GM12878 (cell line): ENCODE measurements around the gene MYPN. TPM values are rescaled to one million over a fixed set of nuclear protein-coding genes. Genes with fewer than 3 reads are reported as not detected.

Experiments
- ATAC-seq: fragments of 200-7000 bp; cut with Tn5 transposase; 3 replicates; pipeline ENCODE4 v1.9.1; 2020; ENCODE audit warnings: mild to moderate bottlenecking, moderate library complexity
- BruUV-seq: library from RNA; stranded (reverse); fragments of 400-500 nt; replicated peaks from 2 replicates; lab custom pipeline; 2021; lab: Mats Ljungman, UMichigan
- CTCF ChIA-PET: fragments of 300-600 bp; sonication (Branson Sonifier 250); formaldehyde crosslinking; extraction: SDS; loops from one replicate; lab custom pipeline; 2021; ENCODE audit warnings: inconsistent platforms; lab: Yijun Ruan, JAX
- POLR2A ChIA-PET: fragments of 350-600 bp; formaldehyde crosslinking; extraction: SDS; loops from one replicate; lab custom pipeline; 2021; ENCODE audit warnings: inconsistent platforms; lab: Charles Lee
- RAD21 ChIA-PET: fragments of 300-600 bp; sonication (Branson Sonifier 250); formaldehyde crosslinking; loops from one replicate; lab custom pipeline; 2023; ENCODE audit warnings: antibody characterized with exemption; ENCODE audit not compliant: unreplicated experiment; lab: Charles Lee
- SMC1A ChIA-PET: fragments of 300-600 bp; sonication (Branson Sonifier 250); formaldehyde crosslinking; loops from one replicate; lab custom pipeline; 2023; ENCODE audit not compliant: unreplicated experiment, uncharacterized antibody; lab: Charles Lee
- DNase-seq: peaks from one replicate; pipeline ENCODE4 v3.0.0-alpha.2; 2011; ENCODE audit warnings: low read depth, low spot score
- FAIRE-seq: peaks from 3 replicates; lab custom pipeline; 2011; peaks lifted over from hg19 to GRCh38; lab: Jason Lieb, UNC
- H2AFZ ChIP-seq: 2 replicates; pipeline ENCODE4 v1.6.0; 2011; ENCODE audit warnings: low read depth, low read length, control low read depth; ENCODE audit not compliant: control insufficient read depth
- H3K27ac ChIP-seq: 2 replicates; pipeline ENCODE4 v1.5.1; 2011; ENCODE audit warnings: control low read depth; ENCODE audit not compliant: control insufficient read depth, insufficient read depth
- H3K27me3 ChIP-seq, 2 experiments: replicated peaks in 1 of 2; 2 replicates each; pipeline versions ENCODE4 v1.6.0 to v1.6.1; 2011; ENCODE audit warnings: low read length in 1 of 2; ENCODE audit not compliant: control insufficient read depth in 2 of 2, insufficient read depth in 2 of 2
- H3K36me3 ChIP-seq, 2 experiments: 2 replicates each; pipeline ENCODE4 v1.5.1; 2011; ENCODE audit warnings: low read length in 1 of 2; ENCODE audit not compliant: control insufficient read depth in 2 of 2, insufficient read depth in 2 of 2
- H3K4me1 ChIP-seq: 2 replicates; pipeline ENCODE4 v1.6.1; 2011; ENCODE audit warnings: mild to moderate bottlenecking, low read length, moderate library complexity, mixed read lengths; ENCODE audit not compliant: control insufficient read depth, insufficient read depth
- H3K4me2 ChIP-seq: 2 replicates; pipeline ENCODE4 v1.6.0; 2011; ENCODE audit warnings: control low read depth; ENCODE audit not compliant: control insufficient read depth, insufficient read depth
- H3K4me3 ChIP-seq: fragments of 200-600 bp; sonication (generic); 2 replicates; pipeline ENCODE4 v1.5.1; 2016
- H3K79me2 ChIP-seq: 2 replicates; pipeline ENCODE4 v1.6.0; 2011; ENCODE audit warnings: low read length; ENCODE audit not compliant: control insufficient read depth, insufficient read depth
- H3K9ac ChIP-seq: 2 replicates; pipeline ENCODE4 v1.8.0; 2011; ENCODE audit warnings: low read length, control low read depth, mixed read lengths; ENCODE audit not compliant: control insufficient read depth, insufficient read depth
- H3K9me3 ChIP-seq: replicated peaks from 3 replicates; pipeline ENCODE4 v1.5.1; 2011; ENCODE audit warnings: mild to moderate bottlenecking, low read length; ENCODE audit not compliant: control insufficient read depth, insufficient read depth
- H4K20me1 ChIP-seq: 2 replicates; pipeline ENCODE4 v1.6.0; 2011; ENCODE audit not compliant: control insufficient read depth, insufficient read depth
- BACH1 ChIP-seq: fragments of 450-650 bp; IDR thresholded peaks from 2 replicates; pipeline ENCODE4 v1.6.1; 2017; ENCODE audit warnings: mild to moderate bottlenecking, borderline replicate concordance
- BMI1 ChIP-seq: fragments of 450-650 bp; IDR thresholded peaks from 2 replicates; pipeline ENCODE4 v1.6.1; 2016; ENCODE audit warnings: mild to moderate bottlenecking, moderate library complexity, borderline replicate concordance
- CBFB ChIP-seq: IDR thresholded peaks from 2 replicates; pipeline ENCODE4 v1.6.1; 2016; ENCODE audit warnings: antibody characterized with exemption, low read depth
- CREM ChIP-seq: IDR thresholded peaks from 2 replicates; pipeline ENCODE4 v1.6.1; 2014; ENCODE audit warnings: antibody characterized with exemption, low read depth
- FOXM1 ChIP-seq: IDR thresholded peaks from 2 replicates; pipeline ENCODE4 v1.6.1; 2012; ENCODE audit warnings: low read depth, mild to moderate bottlenecking, inconsistent platforms, low read length, moderate library complexity
- HDAC6 ChIP-seq: fragments of 200-600 bp; sonication (generic); IDR thresholded peaks from one replicate; pipeline ENCODE4 v1.8.0; 2017; ENCODE audit warnings: antibody characterized with exemption; ENCODE audit not compliant: unreplicated experiment
- PRDM15 ChIP-seq: fragments of 450-650 bp; formaldehyde crosslinking; IDR thresholded peaks from 2 replicates; pipeline ENCODE4 v1.4.0; 2020; ENCODE audit warnings: mild to moderate bottlenecking, moderate library complexity
- RB1 ChIP-seq: fragments of 450-650 bp; formaldehyde crosslinking; IDR thresholded peaks from 2 replicates; pipeline ENCODE4 v1.6.1; 2017; ENCODE audit warnings: mild to moderate bottlenecking, borderline replicate concordance
- RUNX3 ChIP-seq: IDR thresholded peaks from 2 replicates; pipeline ENCODE4 v1.6.1; 2012; ENCODE audit warnings: low read length, inconsistent platforms
- SREBF2 ChIP-seq: IDR thresholded peaks from 2 replicates; pipeline ENCODE4 v1.6.1; 2012; ENCODE audit warnings: mild to moderate bottlenecking, low read length
- ZNF24 ChIP-seq: fragments of 450-650 bp; IDR thresholded peaks from 2 replicates; pipeline ENCODE4 v1.6.1; 2017; ENCODE audit warnings: antibody characterized with exemption, mild to moderate bottlenecking
- ZNF622 ChIP-seq: fragments of 450-650 bp; IDR thresholded peaks from 2 replicates; pipeline ENCODE4 v1.6.1; 2017; ENCODE audit warnings: mild to moderate bottlenecking, inconsistent platforms
- WGBS: methylation state at CpG from one replicate; pipeline ENCODE4 v1.1.6; 2016; ENCODE audit warnings: low lambda C conversion rate; ENCODE audit not compliant: insufficient replicate concordance, insufficient coverage; ENCODE audit errors: missing lambda C conversion rate; 5-methylcytosine and 5-hydroxymethylcytosine counted together
- in situ Hi-C: fragments of 300-500 bp; cut with MboI; formaldehyde crosslinking; loops from 9 replicates; pipeline ENCODE4 v1.14.3; 2018; ENCODE audit warnings: mixed read lengths
- intact Hi-C: fragments of 100-400 bp; cut with micrococcal nuclease; formaldehyde crosslinking; loops from one replicate; pipeline ENCODE4 v1.14.2; 2022; ENCODE audit not compliant: unreplicated experiment
- polyA plus RNA-seq, 11 experiments: library from polyadenylated mRNA; depleted of rRNA in 4 of 11; unstranded in 6 of 11; stranded (reverse) in 5 of 11; fragments of >200 nt; fragmentation: Nextera tagmentation in 4 of 11; fragmentation: Illumina TruSeq in 1 of 11; extraction: Ambion mirVana in 4 of 11; extraction: Trizol in 1 of 11; gene quantifications; 1 replicate in 1 of 11; 2 replicates in 10 of 11; pipeline versions ENCODE4 v1.2.1 to v1.2.3, GENCODE V29; 2011 to 2016; ENCODE audit warnings: inconsistent platforms in 2 of 11, missing spikeins in 2 of 11, low read depth in 1 of 11
- total RNA-seq, 4 experiments: library from RNA; depleted of rRNA in 3 of 4; stranded (reverse); fragments of >200 nt in 3 of 4; fragmentation: Illumina TruSeq in 1 of 4; extraction: Trizol in 1 of 4; gene quantifications; 2 replicates each; pipeline versions ENCODE4 v1.2.1 to v1.2.3, GENCODE V29; 2013 to 2021
- TF ChIP-seq, protein P1 (sequence below): IDR thresholded peaks from 2 replicates; pipeline ENCODE4 v1.6.1; 2012; ENCODE audit warnings: low read depth, low read length, improper control_type of control experiment
- TF ChIP-seq, protein P2 (sequence below): fragments of 150-350 bp; IDR thresholded peaks from 2 replicates; pipeline ENCODE4 v1.6.1; 2014; ENCODE audit warnings: mild to moderate bottlenecking, low read depth, low read length

MYPN gene
- total and polyA plus RNA-seq, 10 of the 15 experiments (the other 5 are each of a cell fraction or from before 2014, with no cell fraction given): 0.01 to 0.02 TPM; not detected in 8

GRCh38 chr10:68144709-68145108, 35.4 kb downstream of the MYPN start:
- DNase-seq: no peak
- TF ChIP-seq RUNX3 (no peak), RB1 (no peak), BACH1 (no peak)
- intact Hi-C loops (no loop called here), in situ Hi-C loops (no loop called here)
- no peak overlapping the region for H3K4me3 ChIP-seq
- no peak for ATAC-seq
- no peak overlapping the region for H3K27ac ChIP-seq
- no peaks in the 10 kb centered on the region for H3K79me2 ChIP-seq
- no peaks in the 10 kb centered on the region; a peak in 1 of 4 replicates for H3K27me3 ChIP-seq
- H2AFZ ChIP-seq: no peak overlapping the region
- no peaks in the 10 kb centered on the region for H4K20me1 ChIP-seq
- no peaks in the 10 kb centered on the region for H3K36me3 ChIP-seq
- H3K4me1 ChIP-seq: no peaks in the 10 kb centered on the region
- ChIA-PET SMC1A (no interaction called here), RAD21 (no interaction called here), CTCF (interaction anchor here (3.3 kb wide), 1 partner anchor 11 kb away, joined by 28 read pairs; no protein-coding TSS in a partner anchor), POLR2A (interaction anchor here (0.7 kb wide), 1 partner anchor 226 kb away, joined by 4 read pairs; no protein-coding TSS in a partner anchor)
- FAIRE-seq: no peak
- no TSS peak for BruUV-seq
- H3K9ac ChIP-seq: no peak overlapping the region
- WGBS: 49% methylated on average over 3 of the region's 6 CpGs
- H3K9me3 ChIP-seq: no peaks in the 10 kb centered on the region
- H3K4me2 ChIP-seq: no peak overlapping the region

DNA sequence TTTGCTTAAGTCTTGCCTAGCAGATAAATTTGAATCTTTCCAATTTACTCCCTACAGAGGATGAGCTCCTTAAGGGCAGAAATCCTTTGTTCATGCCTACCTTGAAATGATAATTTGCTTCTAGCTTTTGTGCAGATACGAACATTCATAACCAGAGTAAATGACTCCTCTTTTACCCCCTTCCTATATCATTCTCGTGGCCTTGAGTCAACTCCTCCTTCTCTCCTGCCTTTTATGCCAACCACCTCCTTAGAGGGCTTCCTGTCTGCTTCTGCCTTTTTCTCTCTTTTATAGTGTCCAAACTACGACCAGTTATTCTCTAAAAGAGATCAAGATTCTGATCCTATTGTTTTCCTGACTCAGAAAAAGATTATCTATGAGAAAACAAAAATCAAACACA, 36.4 kb downstream of the MYPN start:
- in situ Hi-C loops (no loop called here), intact Hi-C loops (no loop called here)
- Histone ChIP-seq H3K36me3 (no peaks in the 10 kb centered on the region), H4K20me1 (no peaks in the 10 kb centered on the region), H3K4me2 (no peak overlapping the region), H3K27me3 (no peaks in the 10 kb centered on the region), H3K9ac (no peak overlapping the region), H3K4me3 (no peak overlapping the region), H3K79me2 (no peaks in the 10 kb centered on the region), H2AFZ (no peak overlapping the region), H3K4me1 (no peaks in the 10 kb centered on the region), H3K27ac (no peak overlapping the region), H3K9me3 (no peaks in the 10 kb centered on the region)
- POLR2A ChIA-PET: interaction anchor here (0.5 kb wide), 1 partner anchor 260 kb away, joined by 3 read pairs; no protein-coding TSS in a partner anchor
- CTCF ChIA-PET: interaction anchor here (1.4 to 3.3 kb wide), 3 partner anchors 10 to 290 kb away, joined by 3 to 28 read pairs (median 4); no protein-coding TSS in a partner anchor
- TF ChIP-seq PRDM15 (CRISPR knock-in tag) (no peak), CBFB (no peak), FOXM1 (no peak), ZNF24 (no peak), CREM (no peak), BMI1 (no peak), SREBF2 (no peak), HDAC6 (no peak), ZNF622 (no peak)
- TF ChIP-seq, protein P1, sequence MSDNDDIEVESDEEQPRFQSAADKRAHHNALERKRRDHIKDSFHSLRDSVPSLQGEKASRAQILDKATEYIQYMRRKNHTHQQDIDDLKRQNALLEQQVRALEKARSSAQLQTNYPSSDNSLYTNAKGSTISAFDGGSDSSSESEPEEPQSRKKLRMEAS: no peak
- TF ChIP-seq, protein P2, sequence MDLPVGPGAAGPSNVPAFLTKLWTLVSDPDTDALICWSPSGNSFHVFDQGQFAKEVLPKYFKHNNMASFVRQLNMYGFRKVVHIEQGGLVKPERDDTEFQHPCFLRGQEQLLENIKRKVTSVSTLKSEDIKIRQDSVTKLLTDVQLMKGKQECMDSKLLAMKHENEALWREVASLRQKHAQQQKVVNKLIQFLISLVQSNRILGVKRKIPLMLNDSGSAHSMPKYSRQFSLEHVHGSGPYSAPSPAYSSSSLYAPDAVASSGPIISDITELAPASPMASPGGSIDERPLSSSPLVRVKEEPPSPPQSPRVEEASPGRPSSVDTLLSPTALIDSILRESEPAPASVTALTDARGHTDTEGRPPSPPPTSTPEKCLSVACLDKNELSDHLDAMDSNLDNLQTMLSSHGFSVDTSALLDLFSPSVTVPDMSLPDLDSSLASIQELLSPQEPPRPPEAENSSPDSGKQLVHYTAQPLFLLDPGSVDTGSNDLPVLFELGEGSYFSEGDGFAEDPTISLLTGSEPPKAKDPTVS: no peak
- FAIRE-seq (no peak), DNase-seq (no peak), ATAC-seq (no peak)
- SMC1A ChIA-PET: no interaction called here
- RAD21 ChIA-PET: interaction anchor here (1.5 kb wide), 1 partner anchor 12 kb away, joined by 5 read pairs; no protein-coding TSS in a partner anchor
- no TSS peak for BruUV-seq
- whole genome bisulfite sequencing: 21% methylated on average over 3 of the region's 3 CpGs
